Neuronal stem cell (in vitro differentiated cells): ENCODE results near the gene CIRBP.

Experiments
- DNase-seq: peaks from one replicate; pipeline ENCODE4 v3.0.0-alpha.2; 2013; ENCODE audit warnings: low spot score
- H2AFZ ChIP-seq: one replicate; pipeline ENCODE4 v1.6.1; 2013; ENCODE audit warnings: mild to moderate bottlenecking, low read length, inconsistent platforms
- H2AK5ac ChIP-seq: 2 replicates; pipeline ENCODE4 v1.6.1; 2013; ENCODE audit warnings: low read depth, mild to moderate bottlenecking, inconsistent platforms, low read length, moderate library complexity, mixed read lengths
- H2BK120ac ChIP-seq: 2 replicates; pipeline ENCODE4 v1.6.1; 2013; ENCODE audit warnings: low read depth, mild to moderate bottlenecking, inconsistent platforms, low read length, moderate library complexity, mixed read lengths
- H2BK12ac ChIP-seq: one replicate; pipeline ENCODE4 v1.6.1; 2013; ENCODE audit warnings: low read length, inconsistent platforms
- H2BK15ac ChIP-seq: 2 replicates; pipeline ENCODE4 v1.6.1; 2013; ENCODE audit warnings: mild to moderate bottlenecking, low read length, inconsistent platforms, mixed read lengths
- H2BK5ac ChIP-seq: one replicate; pipeline ENCODE4 v1.6.1; 2013; ENCODE audit warnings: inconsistent platforms, mild to moderate bottlenecking, low read length, moderate library complexity
- H3K14ac ChIP-seq: one replicate; pipeline ENCODE4 v1.6.1; 2013; ENCODE audit warnings: low read length, inconsistent platforms
- H3K18ac ChIP-seq: 2 replicates; pipeline ENCODE4 v1.6.1; 2013; ENCODE audit warnings: low read length, inconsistent platforms
- H3K23ac ChIP-seq: 2 replicates; pipeline ENCODE4 v1.6.1; 2013; ENCODE audit warnings: low read depth, mild to moderate bottlenecking, mixed read lengths, low read length, inconsistent platforms; ENCODE audit not compliant: poor library complexity
- H3K27ac ChIP-seq: replicated peaks from 3 replicates; pipeline ENCODE4 v1.5.1; 2013; ENCODE audit warnings: low read length, inconsistent platforms
- H3K27me3 ChIP-seq, 3 experiments: 2 replicates each; pipeline ENCODE4 v1.6.1; 2013; ENCODE audit warnings: low read length in 3 of 3, mild to moderate bottlenecking in 2 of 3, inconsistent platforms in 1 of 3, low read depth in 1 of 3, mixed read lengths in 1 of 3, moderate library complexity in 1 of 3; ENCODE audit not compliant: control insufficient read depth in 3 of 3, insufficient read depth in 3 of 3
- H3K36me3 ChIP-seq, 2 donors: replicated peaks in 1 of 2; 2 replicates each; pipeline ENCODE4 v1.6.1; 2013; ENCODE audit warnings: low read length in 2 of 2; ENCODE audit not compliant: control insufficient read depth in 2 of 2, insufficient read depth in 2 of 2
- H3K4ac ChIP-seq: 2 replicates; pipeline ENCODE4 v1.6.1; 2013; ENCODE audit warnings: inconsistent platforms, mild to moderate bottlenecking, low read length, moderate library complexity
- H3K4me1 ChIP-seq, 2 donors: 1 replicate in 1 of 2; 2 replicates in 1 of 2; pipeline ENCODE4 v1.6.1; 2013; ENCODE audit warnings: low read length in 2 of 2, low read depth in 1 of 2; ENCODE audit not compliant: control insufficient read depth in 2 of 2, insufficient read depth in 1 of 2
- H3K4me2 ChIP-seq: one replicate; pipeline ENCODE4 v1.6.1; 2013; ENCODE audit warnings: mild to moderate bottlenecking, low read length, inconsistent platforms; ENCODE audit not compliant: insufficient read depth, poor library complexity, severe bottlenecking
- H3K4me3 ChIP-seq, 2 donors: 2 replicates each; pipeline ENCODE4 v1.5.1; 2013; ENCODE audit warnings: low read length in 2 of 2, mild to moderate bottlenecking in 2 of 2, inconsistent platforms in 1 of 2, moderate library complexity in 1 of 2
- H3K79me1 ChIP-seq: one replicate; pipeline ENCODE4 v1.6.1; 2013; ENCODE audit warnings: low read depth, mild to moderate bottlenecking, inconsistent platforms, low read length, moderate library complexity
- H3K9ac ChIP-seq: one replicate; pipeline ENCODE4 v1.6.1; 2013; ENCODE audit warnings: mild to moderate bottlenecking, low read depth, low read length, inconsistent platforms; ENCODE audit not compliant: poor library complexity
- H3K9me3 ChIP-seq, 2 donors: replicated peaks in 1 of 2; 2 replicates each; pipeline versions ENCODE3 to v1.6.1; 2013; ENCODE audit warnings: low read length in 2 of 2, mild to moderate bottlenecking in 2 of 2, inconsistent platforms in 1 of 2, low read depth in 1 of 2, mixed read lengths in 1 of 2, moderate library complexity in 1 of 2; ENCODE audit not compliant: control insufficient read depth in 2 of 2, insufficient read depth in 1 of 2
- H4K8ac ChIP-seq: one replicate; pipeline ENCODE4 v1.6.1; 2013; ENCODE audit warnings: low read depth, mild to moderate bottlenecking, inconsistent platforms, low read length, moderate library complexity
- H4K91ac ChIP-seq: one replicate; pipeline ENCODE4 v1.6.1; 2013; ENCODE audit warnings: low read length, low read depth, mild to moderate bottlenecking, inconsistent platforms; ENCODE audit not compliant: poor library complexity
- WGBS, 2 donors: extraction: QIAGEN DNeasy Blood & Tissue Kit; methylation state at CpG; one replicate each; pipeline ENCODE4 v1.1.7; 2013; ENCODE audit warnings: missing lambda C conversion rate in 2 of 2, mixed read lengths in 1 of 2; ENCODE audit not compliant: insufficient read length in 2 of 2, insufficient replicate concordance in 1 of 2; ENCODE audit errors: extremely low coverage in 2 of 2; 5-methylcytosine and 5-hydroxymethylcytosine counted together

Gene CIRBP

GRCh38 chr19:1311543-1312091 lies 42.5 kb downstream of the CIRBP start:
- H4K91ac ChIP-seq: no peak overlapping the region

GRCh38 chr19:1312767-1313694 lies 43.9 kb downstream of the CIRBP start:
- no peak overlapping the region for H2BK12ac ChIP-seq
- peak overlapping the region; percentile 75 for H3K14ac ChIP-seq
- no peak overlapping the region for H3K27ac ChIP-seq
- H4K8ac ChIP-seq: no peak overlapping the region
- H3K4me2 ChIP-seq: no peak overlapping the region
- DNase-seq: no peak
- H3K9me3 ChIP-seq: no peaks in the 10 kb centered on the region
- H3K4ac ChIP-seq: no peak overlapping the region
- peak overlapping the region; percentile 78 for H3K18ac ChIP-seq
- no peak overlapping the region for H3K4me3 ChIP-seq
- H3K4me1 ChIP-seq: peaks cover 7 to 10% of the 10 kb centered on the region in 2 donors
- H3K9ac ChIP-seq: no peak overlapping the region
- no CpG with 5 or more reads among the region's 61 CpGs for WGBS, 2 donors
- H2BK5ac ChIP-seq: peak overlapping the region; percentile 22
- peaks cover 2% of the 10 kb centered on the region for H3K79me1 ChIP-seq
- H3K36me3 ChIP-seq: no peaks in the 10 kb centered on the region
- no peak overlapping the region for H4K91ac ChIP-seq
- peak overlapping the region; percentile 92 for H2BK120ac ChIP-seq
- no peak overlapping the region for H2AFZ ChIP-seq
- H3K27me3 ChIP-seq: peaks cover 0 to 43% (median 9%) of the 10 kb centered on the region in 3 experiments
- peak overlapping the region; percentile 97 for H2AK5ac ChIP-seq
- peak overlapping the region; percentile 99 for H2BK15ac ChIP-seq
- no peak overlapping the region for H3K23ac ChIP-seq

More at GRCh38 chr19:1311543-1312091, 42.5 kb downstream of the CIRBP start:
- H3K4me3 ChIP-seq: no peak overlapping the region
- H4K8ac ChIP-seq: no peak overlapping the region
- H2BK120ac ChIP-seq: no peak overlapping the region
- peak overlapping the region; percentile 89 for H3K18ac ChIP-seq
- H3K4me2 ChIP-seq: no peak overlapping the region
- peaks cover 2% of the 10 kb centered on the region for H3K79me1 ChIP-seq
- H3K4ac ChIP-seq: no peak overlapping the region
- H2BK15ac ChIP-seq: peak overlapping the region; percentile 5
- no peak overlapping the region for H3K27ac ChIP-seq
- peaks cover 7 to 10% of the 10 kb centered on the region in 2 donors for H3K4me1 ChIP-seq
- H3K36me3 ChIP-seq: no peaks in the 10 kb centered on the region
- WGBS, 2 donors: no CpG with 5 or more reads among the region's 21 CpGs
- H3K23ac ChIP-seq: no peak overlapping the region
- no peak overlapping the region for H3K14ac ChIP-seq
- H3K27me3 ChIP-seq: peaks cover 0 to 29% (median 8%) of the 10 kb centered on the region in 3 experiments
- no peaks in the 10 kb centered on the region for H3K9me3 ChIP-seq
- H2AK5ac ChIP-seq: peak overlapping the region; percentile 94
- peak overlapping the region; percentile 42 for H2BK5ac ChIP-seq
- peak overlapping the region; percentile 63 for H3K9ac ChIP-seq
- no peak for DNase-seq
- peak overlapping the region; percentile 97 for H2BK12ac ChIP-seq
- peak overlapping the region; percentile 3 for H2AFZ ChIP-seq

GRCh38 chr19:1313695-1314613 lies 44.8 kb downstream of the CIRBP start:
- Histone ChIP-seq H3K79me1 (peaks cover 2% of the 10 kb centered on the region), H2BK120ac (no peak overlapping the region), H2BK15ac (peak overlapping the region; percentile 99), H3K4me3 (no peak overlapping the region), H3K27ac (no peak overlapping the region), H2BK12ac (peak overlapping the region; percentile 76), H3K14ac (peak overlapping the region; percentile 43), H3K23ac (no peak overlapping the region), H4K8ac (no peak overlapping the region), H3K4me1 (peaks cover 12 to 15% of the 10 kb centered on the region in 2 donors), H2BK5ac (peak overlapping the region; percentile 43), H3K4ac (no peak overlapping the region), H3K4me2 (no peak overlapping the region), H2AK5ac (peak overlapping the region; percentile 97), H3K36me3 (no peaks in the 10 kb centered on the region), H3K9me3 (no peaks in the 10 kb centered on the region), H3K9ac (peak overlapping the region; percentile 74), H3K27me3 (peaks cover 0 to 53% (median 9%) of the 10 kb centered on the region in 3 experiments), H2AFZ (no peak overlapping the region), H4K91ac (no peak overlapping the region), H3K18ac (peak overlapping the region; percentile 35)
- DNase-seq: no peak
- WGBS, 2 donors: no CpG with 5 or more reads among the region's 32 CpGs
